Progenitor cell of endocrine pancreas (in vitro differentiated cells): ENCODE data around the gene RPRD1A. TPM values are rescaled to one million over a fixed set of nuclear protein-coding genes. Genes with fewer than 3 reads are reported as not detected.
"Not testable (repeated sequence)": the region's sequence is repeated elsewhere in the genome, so short reads cannot be mapped to it uniquely, and the experiment has no call there.

Source experiments
- DNase-seq: peaks from one replicate; pipeline ENCODE4 v3.0.0; 2021; ENCODE audit warnings: low spot score; ENCODE audit not compliant: unreplicated experiment
- H3K27ac Mint-ChIP-seq: 2 replicates; pipeline ENCODE4 v1.8.0; 2021; ENCODE audit warnings: mild to moderate bottlenecking, moderate library complexity, mixed read lengths
- H3K27me3 Mint-ChIP-seq: 2 replicates; pipeline ENCODE4 v1.8.0; 2021; ENCODE audit warnings: mixed read lengths
- H3K36me3 Mint-ChIP-seq: 2 replicates; pipeline ENCODE4 v1.8.0; 2022; ENCODE audit warnings: mixed read lengths; ENCODE audit not compliant: insufficient read depth
- H3K4me1 Mint-ChIP-seq: 2 replicates; pipeline ENCODE4 v1.8.0; 2021; ENCODE audit warnings: low read depth, mixed read lengths
- H3K4me3 Mint-ChIP-seq: 2 replicates; pipeline ENCODE4 v1.8.0; 2021; ENCODE audit warnings: low read depth, mild to moderate bottlenecking, moderate library complexity, mixed read lengths
- H3K9me3 Mint-ChIP-seq: 2 replicates; pipeline ENCODE4 v1.8.0; 2021; ENCODE audit warnings: low read depth, mixed read lengths
- total RNA-seq: library from RNA; stranded (reverse); gene quantifications from 2 replicates; pipeline ENCODE4 v1.2.1, GENCODE V29; 2021
- TF ChIP-seq, protein P1 (sequence below): fragments of 200-600 bp; sonication (generic); IDR thresholded peaks from one replicate; pipeline ENCODE4 v1.5.0; 2021; ENCODE audit warnings: antibody characterized with exemption, mild to moderate bottlenecking; ENCODE audit not compliant: unreplicated experiment

RPRD1A gene
- total RNA-seq, 1 donor from 2014 or later = 72.4 TPM

- no peak overlapping the region for H3K4me3 Mint-ChIP-seq
- TF ChIP-seq, protein P1, sequence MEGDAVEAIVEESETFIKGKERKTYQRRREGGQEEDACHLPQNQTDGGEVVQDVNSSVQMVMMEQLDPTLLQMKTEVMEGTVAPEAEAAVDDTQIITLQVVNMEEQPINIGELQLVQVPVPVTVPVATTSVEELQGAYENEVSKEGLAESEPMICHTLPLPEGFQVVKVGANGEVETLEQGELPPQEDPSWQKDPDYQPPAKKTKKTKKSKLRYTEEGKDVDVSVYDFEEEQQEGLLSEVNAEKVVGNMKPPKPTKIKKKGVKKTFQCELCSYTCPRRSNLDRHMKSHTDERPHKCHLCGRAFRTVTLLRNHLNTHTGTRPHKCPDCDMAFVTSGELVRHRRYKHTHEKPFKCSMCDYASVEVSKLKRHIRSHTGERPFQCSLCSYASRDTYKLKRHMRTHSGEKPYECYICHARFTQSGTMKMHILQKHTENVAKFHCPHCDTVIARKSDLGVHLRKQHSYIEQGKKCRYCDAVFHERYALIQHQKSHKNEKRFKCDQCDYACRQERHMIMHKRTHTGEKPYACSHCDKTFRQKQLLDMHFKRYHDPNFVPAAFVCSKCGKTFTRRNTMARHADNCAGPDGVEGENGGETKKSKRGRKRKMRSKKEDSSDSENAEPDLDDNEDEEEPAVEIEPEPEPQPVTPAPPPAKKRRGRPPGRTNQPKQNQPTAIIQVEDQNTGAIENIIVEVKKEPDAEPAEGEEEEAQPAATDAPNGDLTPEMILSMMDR = no peak
- no peaks in the 10 kb centered on the region for H3K4me1 Mint-ChIP-seq
- DNase-seq = no peak
- H3K27ac Mint-ChIP-seq = no peak overlapping the region
- H3K36me3 Mint-ChIP-seq = no peaks in the 10 kb centered on the region
- H3K9me3 Mint-ChIP-seq = peaks cover 12% of the 10 kb centered on the region
- no peaks in the 10 kb centered on the region for H3K27me3 Mint-ChIP-seq
Observed at GRCh38 chr18:36088256-36088655, 20.9 kb upstream of the RPRD1A start.

GRCh38 chr18:36086186-36086585 lies 18.8 kb upstream of the RPRD1A start:
- no peak for DNase-seq
- Mint-ChIP-seq H3K36me3 (no peaks in the 10 kb centered on the region), H3K27ac (no peak overlapping the region), H3K9me3 (peaks cover 23% of the 10 kb centered on the region), H3K4me3 (no peak overlapping the region), H3K27me3 (no peaks in the 10 kb centered on the region), H3K4me1 (no peaks in the 10 kb centered on the region)
- TF ChIP-seq, protein P1 = no peak

- H3K9me3 Mint-ChIP-seq = peaks cover 32% of the 10 kb centered on the region
- no peaks in the 10 kb centered on the region for H3K36me3 Mint-ChIP-seq
- TF ChIP-seq, protein P1 = no peak
- DNase-seq = no peak
- no peak overlapping the region for H3K4me3 Mint-ChIP-seq
- H3K27ac Mint-ChIP-seq = no peak overlapping the region
- no peaks in the 10 kb centered on the region for H3K4me1 Mint-ChIP-seq
- no peaks in the 10 kb centered on the region for H3K27me3 Mint-ChIP-seq
Observed at GRCh38 chr18:36085195-36085594, 17.8 kb upstream of the RPRD1A start.

DNA sequence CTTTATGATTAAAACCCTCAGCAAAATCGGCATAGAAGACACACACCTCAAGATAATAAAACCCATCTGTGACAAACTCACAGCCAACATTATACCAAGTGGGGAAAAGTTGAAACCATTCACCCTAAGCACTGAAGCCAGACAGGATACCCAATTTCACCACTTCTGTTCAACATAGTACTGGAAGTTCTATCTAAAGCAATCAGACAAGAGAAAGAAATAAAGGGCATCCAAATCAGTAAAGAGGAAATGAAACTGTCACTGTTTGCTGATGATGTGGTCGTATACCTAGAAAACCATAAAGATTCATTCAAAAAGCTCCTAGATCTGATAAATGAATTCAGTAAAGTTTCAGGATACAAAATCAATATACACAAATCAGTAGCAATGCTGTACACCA lies 16.4 kb upstream of the RPRD1A start:
- DNase-seq = no peak
- TF ChIP-seq, protein P1 = no peak
- no peaks in the 10 kb centered on the region for H3K27me3 Mint-ChIP-seq
- peaks cover 36% of the 10 kb centered on the region for H3K9me3 Mint-ChIP-seq
- H3K36me3 Mint-ChIP-seq = no peaks in the 10 kb centered on the region
- H3K27ac Mint-ChIP-seq = no peak overlapping the region
- no peaks in the 10 kb centered on the region for H3K4me1 Mint-ChIP-seq
- no peak overlapping the region for H3K4me3 Mint-ChIP-seq

GRCh38 chr18:36081118-36081517 lies 13.8 kb upstream of the RPRD1A start:
- not testable (repeated sequence) for H3K4me1 Mint-ChIP-seq, H3K4me3 Mint-ChIP-seq, DNase-seq, H3K36me3 Mint-ChIP-seq, H3K27ac Mint-ChIP-seq, H3K27me3 Mint-ChIP-seq
- peaks cover 36% of the 10 kb centered on the region for H3K9me3 Mint-ChIP-seq

- H3K4me3 Mint-ChIP-seq = no peak overlapping the region
- peaks cover 27% of the 10 kb centered on the region for H3K9me3 Mint-ChIP-seq
- no peaks in the 10 kb centered on the region for H3K27me3 Mint-ChIP-seq
- DNase-seq = no peak
- H3K4me1 Mint-ChIP-seq = no peaks in the 10 kb centered on the region
- TF ChIP-seq, protein P1 = no peak
- H3K36me3 Mint-ChIP-seq = no peaks in the 10 kb centered on the region
- no peak overlapping the region for H3K27ac Mint-ChIP-seq
Observed at GRCh38 chr18:36078751-36079529, 11.6 kb upstream of the RPRD1A start.

- H3K4me3 Mint-ChIP-seq, H3K27me3 Mint-ChIP-seq, H3K27ac Mint-ChIP-seq, DNase-seq, H3K4me1 Mint-ChIP-seq, H3K36me3 Mint-ChIP-seq: not testable (repeated sequence)
- H3K9me3 Mint-ChIP-seq = peaks cover 24% of the 10 kb centered on the region
Observed at GRCh38 chr18:36077764-36078163, 10.4 kb upstream of the RPRD1A start.
